Esophagus mucosa (tissue), 1 donor: ENCODE results near the gene MNAT1. TPM values are rescaled to one million over a fixed set of nuclear protein-coding genes. Genes with fewer than 3 reads are reported as not detected.
"Not testable (repeated sequence)": the region's sequence is repeated elsewhere in the genome, so short reads cannot be mapped to it uniquely, and the experiment has no call there.

ENCODE experiments used
- ATAC-seq: fragments of 200-7000 bp; cut with Tn5 transposase; one replicate; pipeline ENCODE4 v1.9.1; 2020
- total RNA-seq: library from RNA; stranded (reverse); gene quantifications from one replicate; pipeline ENCODE4 v1.2.4, GENCODE V29; 2023
- donor health status: DM: yes; HTN: yes; CAD: no.

Gene MNAT1
- total RNA-seq: 25.3 TPM

DNA sequence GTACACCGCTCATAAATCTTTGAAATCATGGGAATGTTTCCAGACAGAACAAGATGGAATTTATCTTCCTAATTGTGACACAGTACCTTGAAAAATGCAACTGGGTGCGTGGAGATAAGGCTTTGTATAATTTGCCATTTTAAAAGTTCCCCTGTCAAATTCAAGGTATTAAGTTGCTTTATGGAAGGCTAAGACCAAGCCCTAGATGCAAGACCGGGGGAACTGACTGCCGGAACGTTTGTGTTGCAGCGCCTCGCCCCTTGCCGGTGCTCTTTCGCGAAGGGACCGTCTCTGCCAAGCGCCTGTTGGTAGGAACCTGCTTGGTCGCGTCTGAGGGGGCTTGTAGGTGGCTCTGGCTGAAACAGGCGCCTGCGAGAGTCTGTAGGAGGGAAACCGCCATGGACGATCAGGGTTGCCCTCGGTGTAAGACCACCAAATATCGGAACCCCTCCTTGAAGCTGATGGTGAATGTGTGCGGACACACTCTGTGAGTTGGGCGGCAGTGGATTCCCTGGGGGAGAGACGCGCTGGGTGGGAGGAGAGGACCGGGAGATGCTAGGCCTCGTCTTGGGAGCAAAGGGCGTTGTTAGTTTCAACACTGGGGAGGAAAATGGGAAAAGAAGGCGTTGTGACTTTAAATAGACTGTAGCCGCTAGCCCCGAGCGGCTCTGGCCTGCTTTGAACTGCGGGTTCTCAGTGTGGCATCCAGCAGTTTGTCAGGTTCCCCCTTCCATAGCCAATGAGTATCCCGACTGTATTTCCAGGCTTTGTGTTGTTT lies at the start of gene MNAT1:
MNAT1 (plus strand) TSS at position 297 of the 778 bp plus-strand sequence; CDS start at position 399, 102 bp downstream.
- peak; percentile 78 for ATAC-seq

DNA sequence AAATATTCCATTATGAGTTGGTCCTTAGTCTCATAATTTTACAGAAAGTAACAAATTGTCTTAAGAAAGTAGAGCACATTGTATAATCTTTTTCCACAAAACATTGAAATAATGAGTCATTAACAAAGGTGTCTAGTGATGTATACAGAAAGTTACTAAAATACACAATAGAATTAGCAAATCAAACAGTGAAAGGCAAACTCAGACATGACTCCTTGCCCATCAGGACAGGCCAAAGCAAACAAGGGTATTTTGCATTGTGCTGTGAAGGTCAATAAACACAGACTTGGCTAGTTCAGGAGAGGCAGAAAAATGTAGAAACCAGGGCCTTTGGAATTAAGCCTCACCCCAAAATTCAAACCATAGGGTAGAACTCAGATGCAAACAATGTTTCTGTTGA lies 47.7 kb upstream of the MNAT1 start:
- no peak for ATAC-seq

DNA sequence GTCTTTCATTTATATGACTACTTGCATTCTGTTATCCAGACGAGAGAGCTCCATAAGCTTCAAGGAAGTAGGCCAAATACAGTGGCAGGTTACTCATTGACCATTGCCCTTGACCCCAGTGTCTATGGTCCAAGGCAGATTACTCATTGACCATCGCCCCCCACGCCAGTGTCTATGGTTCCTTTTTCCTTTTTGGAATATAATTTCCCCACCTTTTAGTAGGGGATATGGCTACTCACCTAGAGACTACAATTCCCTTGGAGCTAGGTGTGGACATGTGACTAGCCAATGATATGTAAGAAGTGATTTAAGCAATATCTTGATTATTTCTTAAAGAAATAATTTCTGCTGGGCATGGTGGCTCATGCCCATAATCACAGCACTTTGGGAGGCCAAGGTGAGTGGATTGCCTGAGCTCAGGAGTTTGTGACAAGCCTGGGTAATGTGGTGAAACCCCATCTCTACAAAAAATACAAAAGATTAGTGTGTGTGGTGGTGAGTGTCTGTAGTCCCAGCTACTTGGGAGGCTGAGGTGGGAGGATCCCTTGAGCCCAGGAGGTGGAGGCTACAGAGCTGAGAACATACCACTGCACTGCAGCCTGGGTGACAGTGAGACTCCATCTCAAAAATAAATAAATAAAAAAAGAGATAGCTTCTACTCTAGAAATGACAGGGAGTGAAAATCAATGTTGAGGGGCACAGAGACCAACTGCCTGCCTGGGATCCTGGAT lies 43.0 kb upstream of the MNAT1 start:
- no peak for ATAC-seq

DNA sequence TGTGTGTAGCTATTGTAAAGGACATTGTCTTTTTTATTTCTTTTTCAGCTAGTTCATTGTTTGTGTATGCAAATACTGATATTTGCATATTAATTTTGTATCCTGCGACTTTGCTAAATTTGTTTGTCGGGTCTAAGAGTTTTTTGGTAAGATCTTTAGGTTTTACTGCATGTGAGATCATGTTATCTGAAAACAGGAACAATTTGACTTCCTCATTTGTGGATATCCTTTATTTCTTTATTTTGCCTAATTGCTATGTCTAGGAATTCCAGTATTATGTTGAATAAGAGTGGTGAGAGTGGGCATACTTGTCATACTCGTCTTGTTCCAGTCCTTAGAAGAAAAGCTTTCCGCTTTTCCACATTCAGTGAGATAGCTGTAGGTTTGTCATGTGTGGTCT lies 39.2 kb upstream of the MNAT1 start:
- ATAC-seq: no peak

DNA sequence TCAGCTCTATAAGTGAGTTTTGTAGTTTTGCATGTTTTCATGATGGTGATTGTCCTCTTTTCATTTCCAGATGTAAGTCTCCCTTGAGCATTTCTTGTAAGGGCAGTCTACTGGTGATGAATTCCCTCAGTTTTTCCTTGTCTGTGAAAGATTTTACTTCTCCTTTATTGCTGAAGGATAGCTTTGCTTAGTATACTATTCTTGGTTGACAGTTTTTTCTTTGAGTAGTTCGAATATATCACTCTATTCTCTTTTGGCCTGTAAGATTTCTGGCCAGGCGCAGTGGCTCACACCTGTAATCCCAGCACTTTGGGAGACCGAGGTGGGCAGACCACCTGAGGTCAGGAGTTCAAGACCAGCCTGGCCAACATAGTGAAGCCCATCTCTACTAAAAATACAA lies 34.0 kb upstream of the MNAT1 start:
- no peak for ATAC-seq

DNA sequence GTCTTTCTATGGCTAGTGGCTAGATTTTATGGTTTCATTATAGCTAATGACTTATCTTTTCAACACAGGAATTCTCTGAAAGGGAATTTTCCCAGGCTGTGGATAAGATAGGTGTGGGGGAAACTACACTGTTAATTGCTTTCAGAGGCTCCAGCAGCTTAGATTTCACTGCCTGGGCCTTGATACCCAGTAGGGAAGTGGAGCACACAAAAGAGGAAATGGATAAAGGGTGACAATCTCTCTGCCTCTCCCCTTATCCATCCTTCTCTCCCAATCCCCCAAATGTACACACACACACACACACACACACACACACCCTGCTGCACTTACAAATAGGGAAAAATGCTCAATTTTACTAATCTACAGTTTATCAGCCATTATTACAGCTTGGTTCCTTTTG lies 29.5 kb upstream of the MNAT1 start:
- no peak for ATAC-seq

DNA sequence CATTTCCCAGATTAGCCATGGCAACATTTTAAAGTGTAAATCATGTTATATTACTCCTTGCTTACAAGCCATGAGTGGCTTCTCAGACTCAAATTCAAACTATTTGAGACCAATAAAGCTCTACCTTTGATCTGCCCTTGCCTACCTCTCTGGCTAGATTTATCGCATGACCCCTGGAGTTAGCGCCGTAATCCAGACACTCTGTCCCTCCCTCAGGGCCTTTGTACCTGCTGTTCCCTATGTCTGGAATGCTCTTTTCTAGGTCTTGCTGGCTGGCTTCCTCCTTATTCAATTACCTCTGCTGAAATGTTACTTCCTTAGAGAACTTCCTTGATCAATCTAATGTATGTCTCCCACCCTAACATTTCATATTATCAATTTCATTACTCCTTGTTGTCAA lies 26.7 kb upstream of the MNAT1 start:
- ATAC-seq: no peak

DNA sequence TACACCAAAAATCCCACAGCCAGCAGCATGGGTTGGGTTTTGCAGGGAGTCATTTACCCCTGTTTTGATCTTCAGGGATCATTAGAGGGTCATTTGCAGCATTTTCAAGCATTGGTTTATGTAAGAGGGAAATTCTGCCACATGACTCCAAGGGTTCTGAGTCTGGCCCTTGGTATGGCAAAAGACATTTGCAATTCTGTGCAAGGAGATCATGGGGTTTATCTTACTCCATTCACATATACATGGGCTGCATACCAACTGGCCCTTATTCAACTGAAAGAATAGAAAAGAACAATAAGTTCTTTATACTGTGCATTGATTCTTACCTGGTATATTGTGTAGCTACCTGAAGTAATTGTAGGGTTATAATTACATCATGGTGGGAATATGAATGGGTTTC lies 24.1 kb upstream of the MNAT1 start:
- ATAC-seq: no peak

DNA sequence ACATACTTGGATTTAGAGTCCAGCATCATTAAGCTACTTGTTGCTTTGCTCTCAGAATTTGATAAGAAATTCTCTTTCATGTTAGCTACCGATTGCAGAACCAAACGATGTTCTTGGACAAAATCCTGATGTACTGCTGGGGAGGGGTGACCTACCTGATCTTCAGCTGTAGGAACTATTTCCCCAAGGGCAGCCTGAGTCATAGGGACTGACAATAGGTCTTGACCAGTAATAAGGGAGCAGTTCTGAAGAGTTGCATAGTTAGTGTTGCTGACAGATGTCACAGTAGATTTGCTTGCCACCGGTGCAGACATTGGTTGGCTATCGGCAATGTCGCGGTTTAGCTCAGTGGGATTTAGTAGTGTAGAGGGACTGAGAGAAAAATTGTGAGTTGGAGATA lies 21.0 kb upstream of the MNAT1 start:
- ATAC-seq: no peak

DNA sequence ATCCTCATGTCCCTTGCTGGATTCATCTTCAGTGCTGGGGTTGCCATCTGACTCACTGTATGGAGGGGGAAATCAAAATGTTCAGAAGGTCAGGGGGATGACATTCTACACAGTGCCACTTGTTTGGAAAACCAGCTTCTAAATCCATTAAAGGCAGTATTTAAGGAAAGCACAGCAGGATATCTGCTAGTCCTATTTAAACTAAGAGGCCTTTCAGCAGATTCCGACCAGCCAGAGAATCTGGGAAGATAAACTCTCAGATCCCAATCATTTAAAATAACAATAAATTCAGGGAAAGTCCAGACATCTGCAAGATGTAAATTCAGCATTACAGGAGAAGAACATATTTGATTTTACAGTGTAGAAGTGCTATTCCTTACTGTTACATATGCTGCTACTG lies 14.2 kb upstream of the MNAT1 start:
- no peak for ATAC-seq

DNA sequence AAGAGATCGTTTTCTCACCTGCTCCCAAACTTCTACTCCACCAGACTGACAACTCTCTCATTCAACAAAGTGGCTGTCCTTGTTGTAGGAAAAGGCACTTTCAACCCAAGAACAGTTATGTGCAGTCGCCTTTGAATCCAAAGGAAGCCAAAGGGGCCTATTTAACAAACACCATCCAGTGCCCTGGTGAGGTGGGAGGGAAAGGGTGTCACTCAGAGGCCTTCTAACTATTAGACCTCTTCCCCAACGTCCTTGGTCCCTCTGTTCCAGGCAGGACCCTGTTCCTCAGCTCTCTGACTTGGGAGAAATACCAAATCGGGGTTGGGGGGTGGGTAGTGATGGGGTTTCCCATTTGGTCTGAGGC lies 13.6 kb upstream of the MNAT1 start:
- ATAC-seq: no peak

DNA sequence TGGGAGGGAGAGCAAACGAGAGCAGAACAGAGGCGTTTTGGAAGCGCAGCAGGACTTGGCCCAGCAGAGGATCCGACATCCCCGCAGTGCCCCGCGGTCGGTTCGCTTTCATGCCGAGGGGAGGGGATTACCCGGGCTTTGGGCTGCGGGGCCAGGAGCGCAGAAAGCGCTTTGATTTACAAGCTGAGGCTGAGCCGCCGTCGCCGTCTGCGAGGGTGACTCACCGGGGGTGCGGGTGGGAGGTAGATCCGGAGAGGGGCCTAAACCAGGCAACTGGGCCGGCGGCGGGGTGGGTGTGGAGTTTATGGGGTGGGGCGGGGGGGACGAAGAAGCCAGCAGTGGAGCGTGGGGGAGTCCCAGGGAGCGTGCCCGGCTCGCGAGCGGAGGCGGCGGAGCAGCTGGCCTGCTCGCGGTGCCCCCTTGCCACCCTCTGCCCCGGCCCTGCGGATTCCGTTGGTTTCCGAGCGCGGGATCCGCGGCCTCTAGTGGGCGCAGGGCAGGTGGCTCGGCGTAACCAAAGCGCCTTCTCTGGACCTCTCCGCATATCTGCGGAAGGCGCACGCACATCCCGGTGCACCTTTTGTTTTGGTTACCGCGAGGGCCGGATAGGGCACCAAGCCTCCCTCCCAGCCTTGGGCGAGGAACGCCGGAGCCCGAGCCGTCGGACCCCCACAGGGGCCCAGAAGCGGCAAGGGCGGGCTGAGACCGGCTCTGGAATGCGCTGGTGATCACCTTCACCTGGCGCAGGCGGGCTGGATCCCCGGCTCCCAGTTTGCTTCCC lies 13.0 kb upstream of the MNAT1 start:
- ATAC-seq: peak; percentile 61

DNA sequence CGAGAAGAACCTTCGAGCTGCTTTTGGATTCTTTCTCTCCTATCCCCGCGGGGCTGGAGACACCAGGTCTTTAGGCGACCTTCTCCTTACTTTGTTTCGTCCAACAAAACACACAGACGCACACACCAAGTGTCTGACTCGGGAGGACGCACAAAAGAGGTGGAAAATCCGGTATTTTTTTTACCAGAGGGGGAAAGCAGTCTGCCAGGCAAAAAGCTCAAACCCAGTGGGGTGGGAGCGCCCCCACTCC lies 12.5 kb upstream of the MNAT1 start:
- no peak for ATAC-seq

DNA sequence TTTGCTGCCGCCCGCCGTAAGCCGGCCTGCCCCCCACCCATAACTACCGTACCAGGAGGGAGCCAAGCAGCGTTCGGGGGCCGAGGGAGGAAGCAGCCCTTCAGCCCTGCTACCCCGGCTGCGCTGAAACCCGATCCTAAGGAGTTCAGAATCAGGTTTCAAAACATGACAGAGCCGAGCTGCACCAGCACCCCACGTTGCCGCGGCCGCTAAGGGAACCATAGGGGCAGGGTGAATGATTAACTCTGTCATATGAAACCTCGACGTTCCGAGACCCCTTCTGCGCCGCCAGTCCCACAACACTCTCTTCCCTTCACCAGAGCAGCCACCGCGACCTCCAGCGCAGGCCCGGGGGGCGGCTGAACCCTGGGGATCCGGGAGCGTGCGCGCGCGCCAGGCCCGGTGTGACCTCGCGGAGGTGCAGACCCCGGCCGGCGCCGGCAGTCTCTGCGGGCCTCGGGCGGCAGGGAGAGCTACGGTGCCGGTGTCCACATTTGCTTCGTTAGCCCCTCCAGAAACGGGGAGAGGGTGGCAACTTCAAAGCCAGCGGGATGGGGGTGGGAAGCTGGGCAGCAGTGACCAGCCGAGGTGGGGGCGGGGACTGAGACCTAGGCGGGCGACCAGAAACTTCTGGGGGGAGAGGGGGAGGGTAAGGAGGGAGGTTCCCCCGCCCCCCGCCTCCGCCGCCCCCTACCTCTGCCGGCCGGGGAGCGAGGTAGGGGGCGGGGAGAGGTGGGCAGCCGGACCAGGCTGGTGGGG lies 12.0 kb upstream of the MNAT1 start:
- peak; percentile 36 for ATAC-seq

DNA sequence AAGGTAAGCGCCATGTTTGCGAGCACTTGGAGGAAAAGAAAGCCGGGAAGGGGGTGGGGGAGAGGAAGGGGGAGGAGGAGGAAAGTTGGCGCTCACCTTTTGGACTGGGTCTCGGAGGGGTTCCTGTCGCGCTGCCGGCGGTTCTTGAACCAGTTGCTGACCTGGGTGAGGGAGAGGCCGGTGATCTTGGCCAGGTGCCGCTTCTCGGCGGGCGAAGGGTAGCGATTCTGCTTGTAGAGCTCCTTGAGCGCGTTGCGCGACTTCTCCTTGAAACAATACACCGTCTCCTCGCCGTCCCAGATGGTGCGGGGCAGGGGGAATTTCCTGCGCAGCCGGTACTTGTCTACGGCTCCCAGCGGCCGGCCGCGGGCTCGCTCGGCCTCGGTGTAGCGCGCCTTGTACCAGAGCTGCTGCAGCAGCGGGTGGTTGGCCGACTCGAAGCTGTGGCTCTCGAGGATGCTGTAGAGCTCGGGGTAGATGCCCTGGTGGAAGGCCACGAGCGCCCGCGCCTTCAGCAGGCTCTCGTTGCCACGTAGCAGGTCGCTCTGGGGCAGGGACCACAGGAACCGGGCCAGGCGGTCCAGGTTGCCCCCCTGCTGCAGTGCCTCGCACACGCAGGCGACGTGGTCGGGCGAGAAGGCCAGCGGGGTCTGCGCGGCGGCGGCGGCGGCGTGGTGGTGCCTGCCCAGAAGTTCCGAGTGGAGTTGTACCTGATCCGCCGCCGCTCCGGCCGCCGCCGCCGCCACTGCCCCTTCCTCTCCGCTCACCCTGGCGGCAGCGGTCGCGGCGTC lies 11.2 kb upstream of the MNAT1 start:
- peak; percentile 41 for ATAC-seq

DNA sequence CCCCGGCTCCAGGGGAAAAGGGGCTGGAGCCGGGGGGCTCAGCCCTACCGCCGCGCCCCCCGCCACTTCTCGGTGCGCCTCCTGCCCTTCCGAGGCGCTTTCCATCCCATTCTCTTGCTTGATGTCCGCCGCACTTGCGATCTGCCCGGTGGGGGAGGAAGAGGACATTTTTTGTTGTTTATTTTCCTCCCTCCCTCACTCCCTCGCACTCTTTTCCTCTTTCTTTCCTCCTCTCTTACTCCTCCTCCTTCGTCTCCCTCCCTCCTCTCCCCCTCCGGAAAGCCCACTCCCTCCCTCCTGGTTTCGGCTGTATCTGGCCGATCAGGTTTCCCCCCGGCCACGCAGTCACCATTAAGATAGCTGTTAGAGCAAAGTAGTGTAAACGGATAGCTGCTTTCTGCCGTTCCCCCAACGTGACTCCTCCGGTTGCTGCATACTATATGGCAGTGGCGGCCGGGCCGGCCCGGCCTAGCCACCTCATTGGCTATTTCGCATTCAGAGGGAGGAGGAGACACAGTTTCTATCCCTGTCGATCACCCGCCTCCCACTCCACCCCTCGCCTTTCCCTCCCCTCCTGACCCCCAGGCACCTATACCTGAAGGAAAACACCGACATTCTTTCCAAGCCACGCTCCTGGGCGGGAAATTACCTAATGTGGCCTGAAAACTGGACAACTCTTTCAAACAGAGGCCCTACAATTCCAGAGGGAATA lies 10.5 kb upstream of the MNAT1 start, which contains the start of gene SIX4:
SIX4 (minus strand) TSS at position 445 of the 712 bp plus-strand sequence; CDS start at position 168, 277 bp downstream.
- peak; percentile 66 for ATAC-seq

DNA sequence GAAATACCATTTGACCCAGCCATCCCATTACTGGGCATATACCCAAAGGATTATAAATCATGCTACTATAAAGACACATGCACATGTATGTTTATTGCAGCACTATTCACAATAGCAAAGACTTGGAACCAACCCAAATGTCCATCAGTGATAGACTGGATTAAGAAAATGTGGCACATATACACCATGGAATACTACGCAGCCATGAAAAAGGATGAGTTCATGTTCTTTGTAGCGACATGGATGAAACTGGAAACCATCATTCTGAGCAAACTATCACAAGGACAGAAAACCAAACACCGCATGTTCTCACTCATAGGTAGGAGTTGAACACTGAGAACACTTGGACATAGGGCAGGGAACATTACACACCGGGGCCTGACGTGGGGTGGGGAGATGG lies 3.3 kb upstream of the MNAT1 start:
- ATAC-seq: not testable (repeated sequence)

DNA sequence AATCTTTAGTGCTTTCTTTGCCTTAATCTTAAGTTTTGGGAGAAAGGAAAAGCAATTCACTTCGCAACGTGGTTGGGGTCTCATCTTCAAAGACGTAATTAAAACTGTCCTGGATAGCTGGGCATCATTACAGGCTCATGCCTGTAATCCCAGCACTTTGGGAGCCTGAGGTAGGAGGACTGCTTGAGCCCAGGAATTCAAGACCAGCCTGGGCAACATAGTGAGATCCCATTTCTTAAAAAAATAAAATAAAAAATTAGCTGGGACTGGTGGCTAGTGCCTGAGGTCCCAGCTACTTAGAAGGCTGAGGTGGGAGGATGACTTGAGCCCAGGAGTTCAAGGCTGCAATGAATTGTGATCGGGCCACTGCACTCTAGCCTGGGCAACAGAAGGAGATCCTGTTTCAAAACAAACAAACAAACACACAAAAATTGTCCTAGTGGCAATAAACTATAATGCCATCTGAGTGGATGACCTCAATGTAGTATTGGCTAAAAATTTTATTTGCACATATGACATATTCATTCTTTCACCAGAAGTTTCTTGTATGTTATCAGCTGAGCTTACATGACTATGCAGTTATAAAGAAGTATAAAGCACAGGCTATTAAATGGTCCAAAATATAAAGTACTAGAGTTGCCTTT lies 1.6 kb upstream of the MNAT1 start:
- no peak for ATAC-seq

DNA sequence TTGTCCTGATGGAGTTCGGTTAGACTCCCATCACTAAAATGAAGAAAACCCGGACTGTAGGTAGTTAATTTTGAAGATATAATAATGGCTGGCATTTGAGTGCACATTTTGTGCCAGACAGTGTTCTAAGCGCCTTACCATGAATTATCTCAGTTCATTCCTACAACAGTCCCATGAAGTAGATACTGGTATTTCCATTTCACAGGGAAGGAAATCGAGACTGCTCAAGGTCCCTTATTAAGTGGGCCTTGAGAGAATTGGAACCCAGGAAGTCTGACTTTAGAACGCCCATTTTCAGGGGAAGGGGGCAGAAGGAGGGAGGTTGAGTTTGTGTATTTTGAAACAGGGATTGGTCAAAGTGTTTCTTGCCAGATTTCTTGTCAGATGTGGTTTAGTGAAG lies 855 bp downstream of the MNAT1 start:
- ATAC-seq: no peak

DNA sequence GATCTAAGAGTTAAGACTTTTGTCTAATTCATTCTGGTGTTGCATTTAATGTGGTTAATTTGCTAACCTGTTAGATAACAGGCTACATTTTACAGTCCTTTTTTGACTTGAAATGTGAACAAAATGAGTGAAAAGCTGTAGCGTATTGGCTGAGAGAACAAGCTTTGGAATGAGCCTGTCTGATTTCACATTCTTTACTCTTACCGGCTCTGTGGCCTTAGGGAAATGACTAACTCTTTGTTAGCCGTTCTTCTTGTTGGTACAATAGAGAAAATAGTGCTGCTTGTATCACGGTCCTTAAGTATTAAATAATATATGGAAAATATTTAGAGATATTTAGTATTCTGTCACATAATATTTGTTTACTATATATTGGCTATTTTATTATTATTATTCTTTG lies 1.9 kb downstream of the MNAT1 start:
- peak; percentile 66 for ATAC-seq
